Left ventricle myocardium inferior (tissue), 1 donor: ENCODE results near the gene DCP1B. TPM values are rescaled to one million over a fixed set of nuclear protein-coding genes. Genes with fewer than 3 reads are reported as not detected.

ENCODE experiments used
- DNase-seq: peaks from one replicate; pipeline ENCODE4 v3.0.0-alpha.2; 2020
- H3K27ac ChIP-seq: fragments of 200-600 bp; replicated peaks from 2 replicates; pipeline ENCODE4 v1.8.0; 2021
- H3K27me3 ChIP-seq: fragments of 200-600 bp; 2 replicates; pipeline ENCODE4 v1.8.0; 2021; ENCODE audit warnings: low read depth
- H3K36me3 ChIP-seq: fragments of 200-600 bp; 2 replicates; pipeline ENCODE4 v1.8.0; 2021
- H3K4me1 ChIP-seq: fragments of 200-600 bp; 2 replicates; pipeline ENCODE4 v1.8.0; 2021
- H3K4me3 ChIP-seq: fragments of 200-600 bp; 2 replicates; pipeline ENCODE4 v1.8.0; 2021; ENCODE audit warnings: mild to moderate bottlenecking, moderate library complexity
- H3K9me3 ChIP-seq: fragments of 200-600 bp; replicated peaks from 2 replicates; pipeline ENCODE4 v1.8.0; 2021
- intact Hi-C: fragments of 100-400 bp; cut with micrococcal nuclease; formaldehyde crosslinking; loops from one replicate; pipeline ENCODE4 v1.11.0; 2022
- total RNA-seq: library from RNA; stranded (reverse); fragmentation: NEBNext Ultra II Directional; extraction: Animal tissue kit (Norgen Biotek cat#: 25700); gene quantifications from one replicate; pipeline ENCODE4 v1.2.1, GENCODE V29; 2021
- TF ChIP-seq, protein P1 (sequence below): fragments of 200-600 bp; IDR thresholded peaks from 2 replicates; pipeline ENCODE4 v1.8.0; 2021; ENCODE audit warnings: antibody characterized with exemption, mild to moderate bottlenecking, borderline replicate concordance
- donor health status: DM: no; HTN: yes; CAD: no; lungs with severe emphysema.

Gene DCP1B
- total RNA-seq, 1 donor from 2014 or later: 1.7 TPM

DNA sequence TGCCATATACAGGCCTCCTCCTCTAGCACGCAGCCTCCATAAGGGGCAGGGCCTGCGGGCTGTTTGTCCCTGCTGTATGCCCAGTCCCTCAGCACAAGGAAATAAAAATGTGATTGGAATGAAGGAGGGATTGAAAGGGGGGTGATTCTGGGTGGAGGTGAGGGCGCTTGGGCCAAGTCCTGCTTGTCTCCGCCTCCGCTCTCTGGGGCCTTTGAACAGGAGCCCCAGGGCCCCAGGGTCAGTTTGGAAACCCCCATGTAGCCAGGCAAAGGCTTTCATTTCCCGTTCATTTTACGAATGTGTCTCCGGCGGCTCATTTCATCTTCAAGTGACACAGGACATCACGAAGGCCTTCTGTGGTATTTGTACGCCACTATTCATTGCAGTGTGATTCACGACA, 81.3 kb downstream of the DCP1B start:
- no peak overlapping the region for H3K4me3 ChIP-seq
- intact Hi-C loops: no loop called here
- no peaks in the 10 kb centered on the region for H3K36me3 ChIP-seq
- TF ChIP-seq, protein P1, sequence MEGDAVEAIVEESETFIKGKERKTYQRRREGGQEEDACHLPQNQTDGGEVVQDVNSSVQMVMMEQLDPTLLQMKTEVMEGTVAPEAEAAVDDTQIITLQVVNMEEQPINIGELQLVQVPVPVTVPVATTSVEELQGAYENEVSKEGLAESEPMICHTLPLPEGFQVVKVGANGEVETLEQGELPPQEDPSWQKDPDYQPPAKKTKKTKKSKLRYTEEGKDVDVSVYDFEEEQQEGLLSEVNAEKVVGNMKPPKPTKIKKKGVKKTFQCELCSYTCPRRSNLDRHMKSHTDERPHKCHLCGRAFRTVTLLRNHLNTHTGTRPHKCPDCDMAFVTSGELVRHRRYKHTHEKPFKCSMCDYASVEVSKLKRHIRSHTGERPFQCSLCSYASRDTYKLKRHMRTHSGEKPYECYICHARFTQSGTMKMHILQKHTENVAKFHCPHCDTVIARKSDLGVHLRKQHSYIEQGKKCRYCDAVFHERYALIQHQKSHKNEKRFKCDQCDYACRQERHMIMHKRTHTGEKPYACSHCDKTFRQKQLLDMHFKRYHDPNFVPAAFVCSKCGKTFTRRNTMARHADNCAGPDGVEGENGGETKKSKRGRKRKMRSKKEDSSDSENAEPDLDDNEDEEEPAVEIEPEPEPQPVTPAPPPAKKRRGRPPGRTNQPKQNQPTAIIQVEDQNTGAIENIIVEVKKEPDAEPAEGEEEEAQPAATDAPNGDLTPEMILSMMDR: no peak
- no peak overlapping the region for H3K27ac ChIP-seq
- H3K4me1 ChIP-seq: peaks cover 37% of the 10 kb centered on the region
- peaks cover 32% of the 10 kb centered on the region for H3K27me3 ChIP-seq
- H3K9me3 ChIP-seq: no peaks in the 10 kb centered on the region
- DNase-seq: no peak

DNA sequence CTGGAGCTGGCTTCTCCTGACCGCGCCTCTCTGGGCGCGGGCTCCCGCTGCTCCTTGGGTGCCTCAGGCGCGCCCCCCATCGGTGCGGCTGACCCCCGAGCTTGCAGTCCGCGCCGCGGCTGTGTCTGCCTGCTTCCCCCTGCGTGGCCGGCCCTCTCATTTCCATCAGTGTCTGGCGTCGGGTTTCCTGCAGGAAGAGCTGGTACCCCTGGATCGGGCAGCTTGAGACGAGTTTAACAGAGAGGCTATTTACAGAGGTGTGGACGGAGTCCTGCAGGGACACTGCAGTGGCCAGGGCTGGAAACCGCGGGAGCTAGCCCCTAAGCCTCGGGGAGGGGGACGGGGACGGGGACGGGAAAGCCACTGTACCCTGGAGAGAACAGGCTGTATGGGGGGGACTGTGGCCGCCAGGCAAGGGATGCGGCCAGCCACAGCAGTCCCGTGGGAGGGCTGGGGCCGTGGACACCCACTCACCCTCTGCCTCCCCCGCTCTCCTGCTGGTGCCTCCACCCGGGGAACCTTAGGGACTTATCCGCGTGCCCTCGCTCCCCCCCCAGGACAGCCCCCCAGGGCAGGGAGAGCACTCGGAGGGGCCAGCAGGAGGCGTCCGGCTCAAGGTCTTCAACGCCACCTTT, 82.1 kb downstream of the DCP1B start:
- DNase-seq: no peak
- Histone ChIP-seq H3K4me3 (no peak overlapping the region), H3K27ac (no peak overlapping the region), H3K4me1 (peaks cover 37% of the 10 kb centered on the region), H3K9me3 (no peaks in the 10 kb centered on the region), H3K36me3 (no peaks in the 10 kb centered on the region), H3K27me3 (peaks cover 24% of the 10 kb centered on the region)
- TF ChIP-seq, protein P1: no peak
- intact Hi-C loops: no loop called here

DNA sequence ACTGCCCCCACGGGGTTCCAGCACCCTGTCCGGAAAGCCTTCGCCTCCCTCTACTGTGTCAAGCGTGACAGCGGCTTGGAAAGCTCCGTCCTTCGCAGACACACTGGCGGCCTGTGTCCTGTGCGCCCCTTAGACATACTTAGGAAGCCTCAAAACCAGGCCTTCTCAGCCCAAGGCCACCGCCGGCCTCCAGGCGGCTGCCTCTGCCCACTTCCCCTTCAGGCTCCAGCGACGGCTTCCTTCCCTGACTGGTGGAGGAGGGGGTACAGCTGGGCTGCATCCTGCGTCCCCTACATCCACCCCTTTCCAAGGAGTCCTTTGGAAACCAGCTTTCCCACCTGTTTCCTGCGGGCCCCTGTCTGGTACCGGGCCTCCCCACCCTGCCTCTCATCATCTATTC, 83.3 kb downstream of the DCP1B start:
- no peaks in the 10 kb centered on the region for H3K36me3 ChIP-seq
- intact Hi-C loops: no loop called here
- H3K27ac ChIP-seq: no peak overlapping the region
- H3K4me1 ChIP-seq: peaks cover 32% of the 10 kb centered on the region
- peaks cover 13% of the 10 kb centered on the region for H3K27me3 ChIP-seq
- no peak for DNase-seq
- H3K9me3 ChIP-seq: no peaks in the 10 kb centered on the region
- TF ChIP-seq, protein P1: no peak
- H3K4me3 ChIP-seq: no peak overlapping the region

DNA sequence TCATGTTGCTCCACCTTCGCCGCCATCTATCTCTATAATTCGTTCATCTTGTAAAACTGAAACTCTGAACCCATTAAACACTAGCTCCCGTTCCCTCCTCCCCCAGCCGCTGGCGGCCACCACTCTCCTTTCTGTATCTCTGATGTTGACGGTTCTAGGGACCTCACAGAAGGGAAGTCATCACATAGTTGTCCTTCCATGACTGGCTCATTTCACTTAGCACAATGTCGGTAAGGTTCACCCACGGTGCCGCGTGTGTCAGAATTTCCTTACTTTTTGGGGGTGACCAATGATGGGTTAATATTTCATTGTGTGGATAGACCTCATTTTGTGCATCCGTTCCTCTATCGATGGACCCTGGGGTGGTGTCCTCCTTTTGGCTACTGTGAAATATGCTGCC, 83.8 kb downstream of the DCP1B start:
- intact Hi-C loops: no loop called here
- Histone ChIP-seq H3K36me3 (no peaks in the 10 kb centered on the region), H3K4me3 (no peak overlapping the region), H3K4me1 (peaks cover 27% of the 10 kb centered on the region), H3K27ac (no peak overlapping the region), H3K27me3 (peaks cover 7% of the 10 kb centered on the region), H3K9me3 (no peaks in the 10 kb centered on the region)
- TF ChIP-seq, protein P1: no peak
- no peak for DNase-seq

DNA sequence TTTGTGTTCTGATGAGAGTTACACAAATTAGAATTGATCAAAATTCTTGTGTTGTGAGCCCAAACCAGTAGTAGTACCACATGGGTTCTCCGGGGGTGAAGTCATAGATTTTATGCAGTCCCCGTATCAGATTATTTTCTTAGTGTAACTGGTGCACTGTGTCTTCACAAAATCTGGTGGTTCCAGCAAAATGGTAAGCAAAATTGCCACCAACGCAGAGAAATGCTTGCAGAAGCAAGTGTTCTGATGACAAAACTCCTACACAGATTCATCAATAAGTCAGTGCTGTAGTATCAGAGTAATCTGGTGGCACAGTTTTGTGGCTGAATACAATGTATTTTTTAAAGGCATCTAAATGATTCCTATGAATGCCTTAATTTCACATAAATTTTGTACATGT, 84.5 kb downstream of the DCP1B start:
- peaks cover 3% of the 10 kb centered on the region for H3K27me3 ChIP-seq
- H3K4me3 ChIP-seq: no peak overlapping the region
- intact Hi-C loops: no loop called here
- DNase-seq: no peak
- TF ChIP-seq, protein P1: no peak
- H3K9me3 ChIP-seq: no peaks in the 10 kb centered on the region
- no peak overlapping the region for H3K27ac ChIP-seq
- peaks cover 20% of the 10 kb centered on the region for H3K4me1 ChIP-seq
- no peaks in the 10 kb centered on the region for H3K36me3 ChIP-seq

DNA sequence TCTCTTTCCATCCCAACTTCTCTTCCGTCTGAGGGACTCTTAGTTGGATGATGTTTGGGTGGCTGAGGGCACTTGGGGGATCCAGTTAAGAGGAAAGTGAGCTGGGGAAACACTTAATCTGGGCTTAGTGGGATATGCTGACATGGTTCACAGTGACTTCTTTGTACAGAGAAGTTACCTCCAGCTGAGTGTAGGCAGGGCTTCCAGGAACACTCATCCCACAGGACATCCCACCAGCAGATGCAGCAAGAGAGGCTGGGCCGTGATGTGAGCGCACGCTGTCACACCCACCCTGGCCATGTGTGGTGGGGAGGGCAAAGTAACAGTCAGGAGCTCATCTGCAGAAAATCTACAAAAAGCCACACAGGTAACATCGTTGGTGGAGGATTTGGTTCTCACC, 85.0 kb downstream of the DCP1B start:
- intact Hi-C loops: no loop called here
- TF ChIP-seq, protein P1: no peak
- no peak for DNase-seq
- Histone ChIP-seq H3K4me1 (peaks cover 18% of the 10 kb centered on the region), H3K4me3 (no peak overlapping the region), H3K27me3 (peaks cover 3% of the 10 kb centered on the region), H3K27ac (no peak overlapping the region), H3K36me3 (no peaks in the 10 kb centered on the region), H3K9me3 (no peaks in the 10 kb centered on the region)
